KOPT-K1 (cell line): ENCODE results near the gene LIN54.
"Not testable (repeated sequence)": the region's sequence is repeated elsewhere in the genome, so short reads cannot be mapped to it uniquely, and the experiment has no call there.

Experiments
- H3K27ac ChIP-seq: fragments of 200-600 bp; sonication (generic); 2 replicates; pipeline ENCODE4 v1.5.1; 2016; ENCODE audit warnings: antibody characterized with exemption, mild to moderate bottlenecking, low read depth, low read length; ENCODE audit not compliant: poor library complexity, severe bottlenecking
- H3K36me3 ChIP-seq: fragments of 200-600 bp; sonication (generic); 2 replicates; pipeline ENCODE4 v1.5.1; 2017; ENCODE audit warnings: antibody characterized with exemption, mild to moderate bottlenecking, low read length, moderate library complexity; ENCODE audit not compliant: insufficient read depth
- H3K9me3 ChIP-seq: fragments of 200-600 bp; sonication (generic); 2 replicates; pipeline ENCODE4 v1.5.1; 2017; ENCODE audit warnings: antibody characterized with exemption, low read length, mild to moderate bottlenecking; ENCODE audit not compliant: insufficient read depth, poor library complexity, severe bottlenecking

The LIN54 gene

DNA sequence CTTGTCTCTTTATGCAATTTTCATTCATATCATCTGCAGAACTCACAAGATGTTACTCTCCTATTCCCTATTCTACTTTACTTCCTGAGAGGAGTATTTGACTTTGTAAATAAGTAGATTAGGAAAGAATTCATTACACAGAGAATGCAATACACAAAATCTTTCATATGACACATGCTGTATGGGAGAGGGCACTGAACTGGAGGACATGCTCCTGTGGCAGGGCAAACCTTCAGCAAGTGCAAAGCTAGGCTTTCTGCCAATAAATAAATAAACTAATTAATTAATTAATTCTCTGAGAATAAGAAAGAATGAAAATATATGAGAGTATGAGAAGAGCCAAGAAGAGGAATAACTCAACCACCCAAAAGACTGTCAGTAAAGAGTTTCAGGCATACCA lies 76.2 kb downstream of the LIN54 start:
- no peaks in the 10 kb centered on the region for H3K9me3 ChIP-seq
- H3K36me3 ChIP-seq, result peaks cover 90% of the 10 kb centered on the region
- no peak overlapping the region for H3K27ac ChIP-seq

DNA sequence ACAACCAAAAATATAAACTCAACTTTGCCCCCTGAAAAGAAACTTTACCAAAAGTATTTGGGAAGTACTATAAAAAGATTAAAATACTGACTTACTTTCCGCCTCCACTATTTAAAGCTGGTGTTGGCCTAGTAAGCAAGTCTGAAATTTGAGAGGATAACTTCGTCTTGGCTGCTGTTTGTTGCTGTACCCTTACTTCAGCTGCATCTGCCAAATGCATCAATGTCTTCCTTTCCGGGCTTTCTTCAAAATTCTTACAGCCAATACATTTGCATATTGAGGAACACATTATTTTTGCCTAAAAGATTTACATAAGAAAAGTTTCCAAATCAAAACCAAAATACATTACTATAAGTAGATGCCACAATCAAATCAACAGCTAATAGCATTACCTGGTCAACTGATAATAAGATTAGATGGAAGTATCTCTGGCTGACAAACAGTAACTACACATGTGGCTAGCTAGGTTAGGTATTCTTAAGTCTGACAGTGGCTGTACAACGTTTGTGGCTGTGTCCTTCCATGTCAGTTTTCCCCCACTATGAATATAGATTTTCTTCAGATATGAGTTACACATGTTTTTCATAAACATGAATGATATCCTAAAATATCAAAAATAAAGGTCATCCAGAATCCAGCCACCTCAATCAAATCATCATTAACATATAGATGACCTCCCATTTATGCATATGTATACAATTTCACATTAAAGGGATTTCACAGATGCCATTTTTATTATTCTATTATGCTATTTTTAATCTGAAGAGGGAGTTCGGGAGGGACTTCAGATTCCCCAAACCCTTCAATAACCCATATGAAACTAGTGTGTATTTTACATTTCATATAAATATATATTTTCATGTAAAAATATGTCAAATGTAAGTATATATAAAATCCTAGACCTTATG lies 79.5 kb downstream of the LIN54 start:
- no peak overlapping the region for H3K27ac ChIP-seq
- no peaks in the 10 kb centered on the region for H3K9me3 ChIP-seq
- peaks cover 86% of the 10 kb centered on the region for H3K36me3 ChIP-seq

GRCh38 chr4:82921795-82922194 lies 88.8 kb downstream of the LIN54 start:
- Histone ChIP-seq H3K27ac (no peak overlapping the region), H3K9me3 (no peaks in the 10 kb centered on the region)

GRCh38 chr4:82919386-82919785 lies 91.2 kb downstream of the LIN54 start:
- H3K36me3 ChIP-seq, result peaks cover 73% of the 10 kb centered on the region
- H3K27ac ChIP-seq, result no peak overlapping the region
- H3K9me3 ChIP-seq, result no peaks in the 10 kb centered on the region

More at GRCh38 chr4:82921795-82922194, 88.8 kb downstream of the LIN54 start:
- peaks cover 91% of the 10 kb centered on the region for H3K36me3 ChIP-seq

DNA sequence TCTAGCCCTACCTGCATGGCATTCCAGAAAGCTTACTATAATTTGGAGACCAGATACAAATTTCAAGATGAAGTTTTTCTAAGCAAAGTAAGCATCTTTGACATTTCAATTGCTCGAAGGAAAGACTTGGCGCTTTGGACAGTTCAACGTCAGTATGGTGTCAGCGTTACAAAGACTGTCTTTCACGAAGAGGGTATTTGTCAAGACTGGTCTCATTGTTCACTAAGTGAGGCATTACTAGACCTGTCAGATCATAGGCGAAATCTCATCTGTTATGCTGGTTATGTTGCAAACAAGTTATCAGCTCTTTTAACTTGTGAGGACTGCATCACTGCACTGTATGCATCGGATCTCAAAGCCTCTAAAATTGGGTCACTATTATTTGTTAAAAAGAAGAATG lies 92.5 kb downstream of the LIN54 start:
- no peaks in the 10 kb centered on the region for H3K9me3 ChIP-seq
- peaks cover 68% of the 10 kb centered on the region for H3K36me3 ChIP-seq
- no peak overlapping the region for H3K27ac ChIP-seq

DNA sequence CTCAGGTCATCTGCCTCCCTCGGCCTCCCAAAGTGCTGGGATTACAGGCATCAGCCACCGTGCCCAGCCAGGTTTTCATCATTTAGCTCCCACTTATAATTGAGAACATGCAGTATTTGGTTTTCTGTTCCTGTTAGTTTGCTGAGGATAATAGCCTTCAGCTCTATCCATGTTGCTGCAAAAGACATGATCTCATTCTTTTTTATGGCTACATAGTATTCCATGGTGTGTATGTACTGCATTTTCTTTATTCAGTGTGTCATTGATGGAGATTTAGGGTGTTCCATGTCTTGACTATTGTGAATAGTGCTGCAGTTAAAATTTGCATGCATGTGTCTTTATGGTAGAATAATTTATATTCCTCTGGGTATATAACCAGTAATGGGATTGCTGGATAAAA lies 96.7 kb downstream of the LIN54 start:
- H3K36me3 ChIP-seq, result peaks cover 38% of the 10 kb centered on the region
- H3K9me3 ChIP-seq, H3K27ac ChIP-seq: not testable (repeated sequence)

GRCh38 chr4:82913305-82913704 lies 97.3 kb downstream of the LIN54 start:
- Histone ChIP-seq H3K27ac (no peak overlapping the region), H3K9me3 (no peaks in the 10 kb centered on the region), H3K36me3 (peaks cover 39% of the 10 kb centered on the region)

- peaks cover 29% of the 10 kb centered on the region for H3K36me3 ChIP-seq
- no peaks in the 10 kb centered on the region for H3K9me3 ChIP-seq
- no peak overlapping the region for H3K27ac ChIP-seq
These were observed 101.3 kb downstream of the LIN54 start for GRCh38 chr4:82909326-82909725.

DNA sequence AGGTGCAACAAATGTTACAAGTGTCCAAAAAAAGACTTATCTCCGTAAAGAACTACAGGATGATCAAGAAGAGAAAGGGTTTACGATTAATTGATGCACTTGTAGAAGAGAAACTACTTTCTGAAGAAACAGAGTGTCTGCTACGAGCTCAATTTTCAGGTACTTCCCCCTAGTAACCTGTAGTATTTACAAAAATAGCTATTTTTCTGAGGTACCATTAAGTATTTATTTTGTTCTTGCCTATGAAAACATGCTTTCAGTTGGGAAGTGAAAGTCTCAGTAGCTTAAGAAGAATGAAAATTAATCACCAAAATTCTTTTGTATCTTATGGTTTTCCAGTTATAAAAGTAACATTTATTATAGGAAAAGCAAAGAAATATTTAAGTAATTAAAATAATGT lies 104.2 kb downstream of the LIN54 start:
- Histone ChIP-seq H3K36me3 (peaks cover 24% of the 10 kb centered on the region), H3K9me3 (no peaks in the 10 kb centered on the region), H3K27ac (no peak overlapping the region)

- Histone ChIP-seq H3K36me3 (peaks cover 18% of the 10 kb centered on the region), H3K27ac (peak overlapping the region; percentile 42), H3K9me3 (no peaks in the 10 kb centered on the region)
These were observed 105.4 kb downstream of the LIN54 start for GRCh38 chr4:82905205-82905604.

DNA sequence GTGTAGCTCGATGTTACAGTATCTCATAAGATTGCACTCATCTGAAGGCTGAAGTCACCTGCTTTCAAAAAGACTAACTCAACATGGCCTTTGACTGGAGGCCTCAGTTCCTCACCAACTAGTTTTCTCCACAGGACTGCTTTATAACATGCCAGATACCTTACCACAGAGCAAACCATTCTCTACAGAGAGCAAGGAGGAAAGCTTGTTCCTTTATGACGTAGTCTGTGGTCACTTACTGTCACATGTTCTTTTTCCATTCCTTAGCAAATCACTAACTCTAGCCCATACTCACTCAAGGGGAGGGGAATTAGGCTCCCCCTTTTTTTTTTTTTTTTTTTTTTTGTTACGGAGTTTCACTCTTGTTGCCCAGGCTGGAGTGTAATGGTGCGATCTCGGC lies 106.9 kb downstream of the LIN54 start:
- no peak overlapping the region for H3K27ac ChIP-seq
- H3K9me3 ChIP-seq, result no peaks in the 10 kb centered on the region
- peaks cover 20% of the 10 kb centered on the region for H3K36me3 ChIP-seq

- Histone ChIP-seq H3K9me3 (no peaks in the 10 kb centered on the region), H3K27ac (peak overlapping the region; percentile 96), H3K36me3 (peaks cover 29% of the 10 kb centered on the region)
These were observed 109.4 kb downstream of the LIN54 start for GRCh38 chr4:82901183-82901718.

DNA sequence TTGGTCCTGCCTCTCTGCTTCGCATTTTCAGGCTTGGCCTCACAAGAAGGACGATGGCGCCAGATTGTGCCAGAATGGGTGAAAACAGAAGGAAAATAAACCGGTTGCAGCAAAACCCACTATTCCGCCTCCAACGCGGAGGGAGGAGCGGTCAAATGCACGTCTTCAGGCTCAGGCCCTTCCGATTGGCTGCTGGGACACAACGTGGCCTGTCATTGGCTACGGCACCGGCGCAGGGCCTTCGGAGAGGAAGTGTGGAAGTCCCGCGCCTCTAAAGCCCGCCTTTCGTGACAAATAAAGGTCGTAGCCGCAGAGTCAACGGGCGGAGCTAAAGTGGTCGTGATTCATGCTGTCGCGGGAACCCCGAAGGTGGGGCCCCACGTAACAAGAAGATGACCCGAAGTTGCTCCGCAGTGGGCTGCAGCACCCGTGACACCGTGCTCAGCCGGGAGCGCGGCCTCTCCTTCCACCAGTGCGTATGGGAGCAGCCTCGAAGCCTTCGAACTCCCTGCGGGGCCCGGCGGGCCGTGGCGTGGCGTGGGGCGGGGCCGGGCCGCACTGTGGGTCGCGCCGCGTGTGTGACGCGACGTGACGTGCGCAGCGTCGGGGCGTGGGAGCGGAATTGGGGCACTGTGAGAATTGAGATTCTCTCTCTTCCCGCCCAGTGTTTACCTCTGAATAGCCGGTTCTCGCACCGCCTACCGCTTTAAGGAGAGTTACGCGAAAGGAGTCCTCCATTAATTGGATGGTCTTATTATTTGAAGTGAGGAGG lies 110.0 kb downstream of the LIN54 start, which contains the start of gene THAP9:
Gene THAP9 (plus strand): TSS at position 325 of the 772 bp plus-strand sequence. CDS start 68 bp downstream, at position 393.
- Histone ChIP-seq H3K27ac (peak within 1 kb of the TSS; percentile 96), H3K9me3 (no peaks in the 10 kb centered on the region), H3K36me3 (peaks cover 36% of the 10 kb centered on the region)

- no peaks in the 10 kb centered on the region for H3K9me3 ChIP-seq
- peak overlapping the region; percentile 96 for H3K27ac ChIP-seq
- peaks cover 41% of the 10 kb centered on the region for H3K36me3 ChIP-seq
These were observed 110.6 kb downstream of the LIN54 start for GRCh38 chr4:82900066-82900410.

DNA sequence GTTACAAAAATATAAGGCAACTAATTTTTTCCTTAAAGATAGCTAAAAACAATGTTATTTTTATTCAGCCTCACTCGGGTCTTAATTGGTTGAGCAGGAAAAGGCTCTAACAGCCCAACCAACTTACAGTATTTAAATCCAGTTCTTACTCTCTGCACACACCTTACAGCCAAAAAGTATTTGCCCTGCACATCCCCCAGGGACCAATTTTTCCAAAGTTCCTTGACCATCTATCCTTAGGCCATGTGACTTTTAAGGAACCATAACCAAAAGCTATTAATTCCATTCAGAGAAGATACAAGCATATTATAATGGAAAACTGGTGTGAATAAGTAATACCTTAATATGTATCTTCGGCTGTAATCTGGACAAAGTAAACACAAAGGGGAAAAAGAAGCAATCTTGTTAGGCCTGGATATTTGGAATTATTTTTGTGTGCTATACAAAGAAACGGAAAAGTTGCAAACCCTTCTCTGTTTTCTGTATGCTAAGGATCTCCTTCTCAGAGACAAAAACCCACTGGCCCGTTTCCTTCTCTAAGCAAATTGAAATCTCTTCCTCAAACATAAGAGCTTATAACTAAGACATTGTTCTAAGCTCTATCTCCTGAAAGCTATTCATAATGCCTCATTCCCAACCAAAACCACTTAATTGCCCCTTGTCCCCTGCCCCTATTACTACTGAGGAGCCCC lies 111.1 kb downstream of the LIN54 start:
- H3K36me3 ChIP-seq, result peaks cover 46% of the 10 kb centered on the region
- peak overlapping the region; percentile 96 for H3K27ac ChIP-seq
- no peaks in the 10 kb centered on the region for H3K9me3 ChIP-seq
